RWPE1 (cell line): ENCODE results near the gene FRRS1.

Source experiments
- CTCF ChIA-PET: fragments of 350-600 bp; sonication (Branson Sonifier 250); formaldehyde crosslinking; extraction: SDS; loops from one replicate; lab custom pipeline; 2021; lab: Yijun Ruan, JAX
- POLR2A ChIA-PET: fragments of 400-600 bp; formaldehyde crosslinking; extraction: SDS; loops from one replicate; lab custom pipeline; 2020; ENCODE audit warnings: antibody characterized with exemption; ENCODE audit not compliant: low non-redundant PET; lab: Yijun Ruan, JAX
- DNase-seq: peaks from one replicate; pipeline ENCODE4 v3.0.0; 2012; ENCODE audit warnings: low spot score
- H3K27ac ChIP-seq: fragments of 450-650 bp; 2 replicates; pipeline ENCODE4 v1.5.1; 2017
- TF ChIP-seq, protein P1 (sequence below): fragments of 450-650 bp; conservative IDR thresholded peaks from 2 replicates; pipeline ENCODE4 v1.5.1; 2017; ENCODE audit warnings: low read depth, mild to moderate bottlenecking

The FRRS1 gene

DNA sequence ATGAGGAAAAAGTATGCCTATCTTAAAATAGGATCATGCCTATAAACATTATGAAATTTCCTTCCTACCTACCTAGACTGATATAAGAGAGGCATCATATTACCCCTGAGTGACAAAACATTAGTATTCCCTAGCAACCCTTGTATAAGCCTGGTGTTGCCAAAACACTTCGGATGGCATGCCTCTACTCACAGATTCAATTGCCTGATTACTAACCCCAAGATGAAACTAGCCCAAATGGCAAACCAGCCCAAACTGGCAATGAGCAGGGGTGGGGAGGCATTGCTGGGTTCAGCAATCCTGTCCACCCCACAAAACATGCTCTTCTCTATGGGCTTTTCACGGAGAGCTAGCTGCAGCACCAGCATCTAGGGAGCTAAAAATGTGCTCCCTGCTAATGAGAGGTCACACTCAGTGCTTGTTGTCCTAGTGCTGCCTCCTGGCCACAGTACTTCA, 106.7 kb downstream of the FRRS1 start:
- ChIA-PET CTCF (no interaction called here), POLR2A (no interaction called here)
- peak; percentile 85 for DNase-seq
- H3K27ac ChIP-seq = peak overlapping the region; percentile 93
- TF ChIP-seq, protein P1, sequence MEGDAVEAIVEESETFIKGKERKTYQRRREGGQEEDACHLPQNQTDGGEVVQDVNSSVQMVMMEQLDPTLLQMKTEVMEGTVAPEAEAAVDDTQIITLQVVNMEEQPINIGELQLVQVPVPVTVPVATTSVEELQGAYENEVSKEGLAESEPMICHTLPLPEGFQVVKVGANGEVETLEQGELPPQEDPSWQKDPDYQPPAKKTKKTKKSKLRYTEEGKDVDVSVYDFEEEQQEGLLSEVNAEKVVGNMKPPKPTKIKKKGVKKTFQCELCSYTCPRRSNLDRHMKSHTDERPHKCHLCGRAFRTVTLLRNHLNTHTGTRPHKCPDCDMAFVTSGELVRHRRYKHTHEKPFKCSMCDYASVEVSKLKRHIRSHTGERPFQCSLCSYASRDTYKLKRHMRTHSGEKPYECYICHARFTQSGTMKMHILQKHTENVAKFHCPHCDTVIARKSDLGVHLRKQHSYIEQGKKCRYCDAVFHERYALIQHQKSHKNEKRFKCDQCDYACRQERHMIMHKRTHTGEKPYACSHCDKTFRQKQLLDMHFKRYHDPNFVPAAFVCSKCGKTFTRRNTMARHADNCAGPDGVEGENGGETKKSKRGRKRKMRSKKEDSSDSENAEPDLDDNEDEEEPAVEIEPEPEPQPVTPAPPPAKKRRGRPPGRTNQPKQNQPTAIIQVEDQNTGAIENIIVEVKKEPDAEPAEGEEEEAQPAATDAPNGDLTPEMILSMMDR = no peak
